NCI-H2171 treated with DMSO at 0.1 percent for 48 hours (cell line): Measurements from ENCODE around the gene SEC16A.
"Not testable (repeated sequence)": the region's sequence is repeated elsewhere in the genome, so short reads cannot be mapped to it uniquely, and the experiment has no call there.

Source experiments
- DNase-seq: peaks from one replicate; lab custom pipeline; 2025; lab: John Stamatoyannopoulos, UW

Gene SEC16A

DNA sequence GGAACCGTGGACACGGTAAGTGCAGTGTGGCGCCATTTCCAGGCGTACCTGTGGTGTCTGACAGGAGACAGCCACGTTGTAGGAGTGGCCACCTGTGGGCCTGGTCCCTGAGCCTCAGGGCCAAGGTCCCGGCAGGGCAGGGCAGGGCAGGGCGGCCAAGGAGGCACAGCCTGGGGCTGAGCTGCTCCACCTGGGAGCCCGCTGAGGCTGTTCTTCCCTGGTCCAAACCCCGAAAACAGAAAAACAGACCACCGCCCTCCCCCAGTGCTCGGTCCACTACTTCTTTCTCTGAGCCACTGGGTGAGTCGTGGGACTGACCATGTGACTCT lies 63.8 kb downstream of the SEC16A start:
- no peak for DNase-seq

DNA sequence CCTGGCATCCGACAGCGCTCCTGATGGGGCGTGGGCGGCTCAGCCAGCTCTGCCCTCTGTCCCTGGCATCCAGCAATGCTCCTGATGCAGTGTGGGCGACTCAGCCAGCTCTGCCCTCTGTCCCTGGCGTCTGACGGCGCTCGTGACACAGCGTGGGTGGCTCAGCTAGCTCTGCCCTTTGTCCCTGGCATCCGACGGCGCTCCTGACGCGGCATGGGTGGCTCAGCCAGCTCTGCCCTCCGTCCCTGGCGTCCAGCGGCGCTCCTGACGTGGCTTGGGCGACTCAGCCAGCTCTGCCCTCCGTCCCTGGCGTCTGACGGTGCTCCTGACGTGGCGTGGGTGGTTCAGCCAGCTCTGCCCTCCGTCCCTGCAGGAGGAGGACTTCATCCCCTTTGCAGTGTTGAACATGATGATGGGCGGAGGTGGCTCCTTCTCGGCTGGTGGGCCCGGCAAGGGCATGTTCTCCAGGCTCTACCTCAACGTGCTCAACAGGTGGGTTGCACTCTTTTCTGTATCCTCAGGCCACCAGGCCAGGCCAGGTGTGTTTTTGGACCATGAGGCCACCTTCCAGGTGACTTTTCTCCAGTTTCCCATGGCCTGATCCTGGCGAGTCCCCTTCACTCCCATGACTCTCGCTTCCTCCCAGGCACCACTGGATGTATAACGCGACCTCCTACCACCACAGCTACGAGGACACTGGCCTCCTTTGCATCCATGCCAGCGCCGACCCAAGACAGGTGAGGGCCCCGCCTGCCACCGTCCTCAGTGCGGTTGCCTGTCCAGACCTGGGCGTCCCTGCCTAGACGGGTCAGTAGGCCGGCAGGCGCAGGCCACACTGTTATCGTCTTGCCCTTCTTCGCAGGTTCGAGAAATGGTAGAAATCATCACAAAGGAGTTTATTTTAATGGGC lies 64.4 kb downstream of the SEC16A start:
- no peak for DNase-seq

DNA sequence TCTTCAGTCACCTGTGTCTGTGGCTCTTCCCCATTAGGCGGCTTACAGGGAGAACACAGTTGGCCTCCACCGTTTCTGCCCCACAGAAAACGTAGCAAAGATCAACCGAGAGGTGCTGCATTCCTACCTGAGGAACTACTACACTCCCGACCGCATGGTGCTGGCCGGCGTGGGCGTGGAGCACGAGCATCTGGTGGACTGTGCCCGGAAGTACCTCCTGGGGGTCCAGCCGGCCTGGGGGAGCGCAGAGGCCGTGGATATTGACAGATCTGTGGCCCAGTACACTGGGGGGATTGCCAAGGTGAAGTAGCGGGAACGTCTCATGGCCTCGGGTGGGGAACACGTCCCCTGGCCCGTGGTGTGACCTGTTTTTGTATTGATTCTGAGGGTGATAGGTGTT lies 65.9 kb downstream of the SEC16A start:
- DNase-seq: no peak

DNA sequence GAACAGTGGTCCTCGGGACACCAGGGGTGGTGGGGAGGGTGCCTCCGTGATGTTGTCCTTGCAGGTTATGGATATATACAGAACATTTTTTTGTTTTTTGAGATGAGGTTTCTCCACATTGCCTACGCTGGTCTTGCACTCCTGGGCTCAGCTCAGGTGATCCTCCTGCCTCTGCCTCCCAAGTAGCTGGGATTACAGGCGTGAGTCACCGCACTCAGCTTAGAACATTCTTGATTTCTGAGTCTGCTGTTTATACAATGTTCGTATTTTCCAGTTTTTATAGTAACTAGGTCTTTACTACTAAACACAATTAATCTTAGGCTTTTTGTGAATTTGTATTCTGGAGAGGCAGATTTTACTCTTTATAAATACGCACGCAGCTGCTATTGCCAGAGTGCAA lies 66.4 kb downstream of the SEC16A start:
- no peak for DNase-seq

DNA sequence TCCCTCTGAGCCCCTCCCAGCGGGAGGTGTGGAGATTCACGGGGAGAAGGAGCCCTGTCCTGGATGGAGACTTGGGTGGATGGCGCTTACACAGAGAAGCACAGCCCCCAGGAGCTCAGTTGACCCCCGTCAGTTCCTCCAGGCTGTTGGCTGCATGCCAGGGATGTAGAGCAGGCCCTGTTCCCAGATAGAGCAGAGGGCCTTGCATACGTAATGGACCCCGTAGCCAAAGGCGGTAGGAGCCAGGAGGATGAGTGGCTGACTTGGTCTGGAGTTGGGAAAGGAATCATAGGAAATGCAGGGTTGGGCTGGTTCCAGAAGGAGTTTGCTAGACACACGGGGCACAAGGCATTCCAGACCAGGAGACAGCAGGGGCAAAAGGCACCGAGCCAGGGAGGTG lies 69.9 kb downstream of the SEC16A start:
- no peak for DNase-seq

DNA sequence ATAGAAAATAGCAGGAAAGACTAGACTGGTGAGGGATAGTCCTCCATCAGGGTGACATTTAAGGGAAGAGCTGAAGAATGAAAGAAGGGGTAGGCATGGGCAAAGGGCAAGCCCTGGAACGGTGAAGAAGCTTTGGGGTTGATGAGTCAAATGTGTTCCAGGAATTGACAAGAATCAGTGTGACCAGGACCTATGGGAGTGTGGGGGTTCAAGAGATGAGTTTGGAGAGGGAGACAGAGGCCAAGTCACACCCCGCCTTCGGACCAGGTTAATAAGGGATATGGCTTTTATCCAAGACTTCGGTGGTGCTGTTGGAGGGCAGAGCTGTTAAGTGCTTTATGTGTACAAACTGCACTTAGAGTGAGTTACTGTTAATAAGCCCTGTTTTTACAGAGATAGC lies 71.5 kb downstream of the SEC16A start:
- no peak for DNase-seq

DNA sequence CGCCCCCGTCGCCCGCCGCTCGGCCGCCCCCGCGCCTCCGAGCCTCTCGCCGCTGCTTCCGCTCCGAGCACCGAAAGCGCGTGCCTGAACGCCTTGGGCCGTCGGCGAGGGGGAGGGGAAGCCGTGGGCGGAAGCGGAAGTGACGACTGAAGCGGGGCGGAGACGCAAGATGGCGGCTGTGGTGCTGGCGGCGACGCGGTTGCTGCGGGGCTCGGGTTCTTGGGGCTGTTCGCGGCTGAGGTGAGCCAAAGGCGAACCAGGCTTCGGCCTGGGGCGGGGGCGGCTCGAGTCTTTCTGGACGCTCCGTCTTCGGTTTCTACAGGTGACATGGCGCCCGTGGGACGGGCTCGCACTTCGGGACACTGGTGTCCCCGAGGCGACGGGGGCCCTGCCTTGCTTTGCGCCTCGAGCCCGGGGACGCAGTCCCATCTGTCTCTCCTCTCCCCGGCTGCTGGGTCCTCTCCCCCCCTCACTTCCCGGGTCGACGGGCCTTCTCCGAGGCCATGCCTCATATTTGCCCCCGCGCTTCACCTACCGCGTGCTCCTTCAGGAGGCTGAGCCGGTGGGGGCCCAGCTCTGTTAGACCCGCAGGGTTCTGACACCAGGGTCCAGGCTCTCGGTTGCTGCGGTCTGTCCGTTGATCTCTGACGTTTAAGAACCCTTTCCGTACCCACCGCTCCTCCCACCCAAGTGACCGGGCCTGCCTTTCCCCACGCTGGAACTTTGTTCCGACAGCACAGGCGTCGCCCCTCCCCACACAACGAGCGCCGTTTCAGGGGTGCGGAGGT lies 72.1 kb downstream of the SEC16A start, which contains the start of the genes ENTR1 and PMPCA:
ENTR1 (minus strand) TSS at position 115 of the 788 bp plus-strand sequence. CDS start 217 bp downstream, outside the sequence.
PMPCA (plus strand) TSS at position 159 of the 788 bp plus-strand sequence; CDS start at position 170, 11 bp downstream.
- DNase-seq: peak; percentile 89

DNA sequence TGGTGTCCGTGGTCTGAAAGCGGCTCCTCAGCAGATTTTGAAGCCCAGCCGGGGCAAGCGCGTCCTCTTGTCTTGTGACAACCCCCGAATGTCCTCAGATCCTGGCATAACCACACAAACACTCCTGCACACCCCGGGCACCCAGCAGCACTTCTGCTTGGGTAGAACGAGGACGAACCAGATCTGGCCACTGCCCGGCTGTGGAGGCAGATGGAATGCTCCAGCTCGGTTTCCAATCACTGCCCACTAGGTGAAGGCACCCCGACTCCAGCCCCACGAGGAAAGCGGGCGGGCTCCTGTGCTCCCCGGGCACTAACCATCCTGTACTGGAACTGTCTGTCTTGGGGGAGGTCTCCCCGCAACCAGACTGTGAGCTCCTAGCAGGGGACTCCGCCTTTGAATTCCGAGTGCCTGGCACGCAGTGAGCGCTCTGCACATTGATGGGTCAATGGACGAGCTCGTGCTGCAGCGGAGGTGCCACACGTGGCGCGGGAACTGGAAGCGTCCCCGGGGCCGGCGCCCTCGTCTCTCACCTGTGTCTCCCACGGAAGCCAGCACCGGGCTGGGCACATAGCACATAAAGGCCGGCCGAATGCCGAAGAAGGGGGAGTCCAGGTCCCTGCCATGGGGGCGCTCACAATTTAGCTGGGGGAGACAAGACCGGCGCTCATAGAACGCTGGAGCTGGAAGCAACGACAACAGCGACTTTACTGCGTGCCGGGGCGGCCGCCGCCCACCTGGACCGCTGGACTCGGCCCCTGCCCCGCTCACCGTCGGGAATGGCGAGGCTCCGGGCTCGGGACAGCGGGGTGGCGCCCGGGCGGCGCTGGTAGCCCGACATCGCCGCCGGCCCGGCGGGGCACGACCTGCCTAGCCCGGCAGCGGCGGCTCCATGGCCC lies 73.0 kb downstream of the SEC16A start:
- peak; percentile 22 for DNase-seq

DNA sequence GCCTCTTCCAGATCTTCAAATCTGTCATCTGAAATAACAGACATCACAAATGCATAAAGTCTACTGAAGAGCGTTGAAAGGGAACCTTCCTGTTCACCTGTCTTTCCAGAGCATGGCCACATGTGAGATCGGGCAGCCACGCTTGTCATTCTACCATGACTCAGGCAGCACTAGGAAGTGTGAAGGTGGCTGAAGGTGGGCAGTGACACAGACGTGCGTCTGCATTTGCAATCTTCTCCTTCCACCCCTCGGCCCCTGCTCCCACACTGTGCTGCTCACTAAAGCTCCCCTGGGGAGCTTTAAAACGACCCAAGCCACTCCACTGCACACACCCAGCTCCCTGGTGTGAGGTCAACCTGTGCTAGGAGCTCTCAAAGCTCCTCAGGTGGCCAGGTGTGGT lies 74.9 kb downstream of the SEC16A start:
- no peak for DNase-seq

DNA sequence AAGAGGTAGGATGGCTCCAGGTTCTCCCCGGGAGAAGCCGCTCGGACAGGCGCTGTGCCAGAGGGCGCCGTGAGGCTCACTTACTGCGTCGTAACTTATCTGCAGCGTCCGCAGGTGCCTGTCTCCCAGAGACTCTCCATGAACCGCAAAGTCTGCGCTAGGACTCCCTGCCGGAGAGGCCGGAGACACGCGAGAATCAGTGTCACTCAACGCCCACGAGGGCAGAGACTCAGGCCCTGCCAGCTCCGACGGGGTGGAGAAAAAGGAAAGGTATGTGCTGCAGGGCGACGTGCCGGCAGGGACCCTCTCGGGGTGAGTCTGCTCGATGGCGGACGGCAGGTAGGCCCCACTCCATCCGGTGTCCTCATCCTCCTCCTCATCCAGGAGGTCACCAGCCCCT lies 75.8 kb downstream of the SEC16A start:
- not testable (repeated sequence) for DNase-seq

DNA sequence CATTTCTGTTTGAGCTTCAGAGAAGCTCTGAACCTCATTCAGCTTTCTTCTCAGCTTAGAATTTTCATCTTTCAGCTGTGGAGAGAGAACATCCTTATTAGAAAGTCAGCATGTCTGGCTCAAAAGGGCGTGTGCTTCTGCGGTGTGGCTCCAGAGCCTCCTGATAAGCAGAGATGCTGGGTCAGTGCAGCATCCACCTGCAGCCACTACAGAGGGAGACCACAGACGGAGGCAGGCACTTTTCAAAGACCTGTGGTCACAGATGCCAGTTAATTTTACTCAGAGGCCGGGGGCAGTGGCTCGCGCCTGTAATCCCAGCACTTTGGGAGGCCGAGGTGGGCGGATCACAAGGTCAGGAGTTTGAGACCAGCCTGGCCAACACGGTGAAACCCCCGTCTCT lies 76.9 kb downstream of the SEC16A start:
- DNase-seq: not testable (repeated sequence)

DNA sequence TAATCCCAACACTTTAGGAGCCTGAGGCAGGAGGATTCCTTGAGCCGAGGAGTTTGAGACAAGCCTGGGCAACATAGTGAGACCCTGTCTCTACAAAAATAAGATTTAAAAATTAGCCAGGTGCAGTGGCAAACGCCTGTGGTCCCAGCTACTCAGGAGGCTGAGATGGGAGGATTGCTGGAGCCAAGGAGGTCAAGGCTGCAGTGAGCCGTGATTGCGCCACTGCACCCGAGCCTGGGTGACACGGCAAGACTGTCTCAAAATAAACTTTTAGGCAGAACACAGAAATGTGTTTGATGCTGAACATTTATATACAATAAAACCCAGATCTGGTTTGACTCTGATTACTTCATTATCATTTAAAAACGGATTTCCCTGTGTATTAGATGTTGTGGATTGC lies 77.4 kb downstream of the SEC16A start:
- DNase-seq: no peak

DNA sequence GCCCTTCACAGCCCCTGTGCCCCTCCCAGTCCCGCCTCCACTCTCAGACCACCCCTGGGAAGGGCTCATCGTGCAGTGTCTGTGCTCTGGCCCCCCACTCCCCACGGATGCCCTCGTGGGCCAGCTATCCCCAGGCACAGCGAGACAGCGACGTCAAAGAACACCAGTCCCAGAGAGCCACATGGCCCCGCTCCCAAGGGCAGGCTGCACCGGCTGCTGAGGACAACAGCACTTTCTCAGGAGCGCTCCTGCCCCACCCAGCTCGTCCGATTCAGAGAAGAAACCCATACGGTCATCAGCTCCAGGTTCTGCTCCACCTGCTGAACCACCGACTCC lies 78.1 kb downstream of the SEC16A start:
- no peak for DNase-seq

DNA sequence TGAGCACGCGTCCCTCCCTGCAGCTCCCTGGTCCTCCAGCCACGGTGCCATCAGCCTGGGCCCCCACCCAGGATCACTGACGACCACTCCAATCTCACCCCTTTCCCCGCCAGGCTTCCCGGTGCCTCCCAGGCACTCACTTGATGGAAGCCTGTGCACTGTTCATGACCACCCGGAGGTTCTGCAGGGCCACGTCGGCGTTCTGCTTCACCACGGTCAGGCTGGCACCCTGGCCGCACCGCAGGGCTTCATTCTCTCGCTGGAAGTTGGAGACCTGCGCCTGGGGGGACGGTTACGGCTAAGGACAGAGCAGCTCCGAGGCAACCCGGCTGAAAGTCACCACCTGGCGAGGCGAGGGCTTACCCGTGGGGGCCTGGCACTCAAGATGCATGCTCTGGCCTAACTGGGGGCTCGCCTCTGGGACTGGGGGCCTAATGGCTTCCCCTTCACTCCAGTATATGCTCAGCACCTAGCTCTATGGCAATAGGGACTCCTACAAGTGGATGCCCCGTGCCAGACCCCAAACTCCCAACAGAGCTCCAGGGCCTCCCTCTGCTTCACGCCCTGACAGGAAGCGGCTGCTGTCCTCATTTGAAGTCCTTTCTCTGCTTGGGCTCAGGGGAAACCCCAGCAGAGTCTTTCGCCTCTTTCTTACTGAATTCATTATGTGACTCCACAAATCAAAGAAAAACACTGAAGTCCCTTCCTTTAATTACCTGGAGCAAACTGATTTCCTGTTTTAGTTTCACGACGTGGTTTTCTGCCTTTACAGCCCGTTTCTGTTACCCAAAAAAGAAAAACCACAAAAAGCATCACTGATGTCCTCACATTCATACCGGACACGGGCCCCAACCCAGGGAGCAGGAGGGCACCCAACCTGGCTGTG lies 78.7 kb downstream of the SEC16A start:
- no peak for DNase-seq

DNA sequence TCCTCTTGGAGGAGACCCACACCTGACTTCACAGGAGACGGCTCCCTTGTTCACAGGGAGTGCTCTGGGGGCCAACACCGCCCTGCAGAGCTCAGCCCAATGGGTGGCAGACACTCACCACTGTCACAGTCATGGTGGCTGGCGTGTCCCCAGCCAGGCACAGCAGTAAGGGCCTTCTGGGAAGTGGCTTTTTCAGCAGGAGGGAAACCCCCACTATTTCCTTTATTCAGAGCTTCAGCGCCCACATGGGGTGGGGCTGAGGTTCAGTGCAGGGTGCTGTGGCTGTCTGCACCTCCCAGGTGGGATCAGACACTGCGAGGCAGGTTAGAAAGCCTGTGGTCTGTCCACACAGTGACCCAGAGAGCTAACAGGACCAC lies 79.3 kb downstream of the SEC16A start:
- no peak for DNase-seq

DNA sequence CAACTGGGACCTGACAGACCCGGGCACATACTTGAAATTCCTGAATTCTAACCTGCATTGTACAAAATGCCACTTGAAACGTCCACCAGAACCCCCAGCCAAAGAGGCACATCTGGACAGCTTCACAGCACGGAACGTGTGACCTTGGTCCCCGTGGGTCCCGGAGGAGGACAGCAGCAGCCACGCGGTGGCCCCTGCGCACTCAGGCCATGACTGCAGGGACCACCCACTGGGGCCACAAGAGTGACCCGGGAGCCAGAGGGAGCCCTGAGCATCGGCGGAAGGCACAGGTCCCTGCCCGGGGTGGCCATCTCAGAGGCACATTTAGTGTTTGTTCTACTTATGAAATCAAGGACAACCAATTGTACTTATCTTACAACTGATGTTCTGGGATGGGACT lies 80.8 kb downstream of the SEC16A start:
- no peak for DNase-seq

DNA sequence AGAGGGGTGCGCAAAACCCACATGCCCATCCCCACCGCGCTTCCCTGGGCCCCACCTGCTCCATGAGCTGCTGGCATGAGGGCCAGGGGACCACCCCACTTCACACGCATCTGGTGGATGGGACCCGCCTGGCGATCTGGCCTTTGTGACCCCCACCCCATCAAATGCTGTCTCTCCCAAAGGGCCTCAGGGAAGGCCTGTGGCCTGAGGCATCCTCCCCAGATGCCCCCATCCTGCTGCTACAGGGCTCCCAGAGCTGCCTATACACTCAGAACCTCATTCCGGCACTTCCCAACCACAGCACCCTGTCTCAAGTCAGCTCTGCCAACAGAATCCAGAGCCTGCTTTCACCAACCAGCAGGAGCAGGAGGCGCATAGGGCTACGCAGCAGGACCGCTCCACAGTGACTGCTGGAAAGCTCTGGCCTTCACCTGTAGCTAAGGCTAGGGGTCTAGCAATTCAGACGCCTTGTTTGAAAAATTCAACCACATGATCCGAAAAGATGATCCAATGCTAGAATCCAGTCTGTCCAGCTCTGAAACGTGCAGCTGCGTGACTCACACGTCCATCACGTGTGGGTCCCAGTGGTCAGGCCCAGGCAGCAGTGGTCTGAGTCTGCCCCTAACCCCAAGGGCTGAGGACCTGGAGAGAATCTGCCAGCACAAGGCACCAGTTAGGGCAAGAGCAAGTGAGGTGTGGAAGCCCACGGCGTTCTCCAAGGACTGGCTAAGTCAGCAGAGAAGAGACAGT lies 81.5 kb downstream of the SEC16A start:
- DNase-seq: no peak

DNA sequence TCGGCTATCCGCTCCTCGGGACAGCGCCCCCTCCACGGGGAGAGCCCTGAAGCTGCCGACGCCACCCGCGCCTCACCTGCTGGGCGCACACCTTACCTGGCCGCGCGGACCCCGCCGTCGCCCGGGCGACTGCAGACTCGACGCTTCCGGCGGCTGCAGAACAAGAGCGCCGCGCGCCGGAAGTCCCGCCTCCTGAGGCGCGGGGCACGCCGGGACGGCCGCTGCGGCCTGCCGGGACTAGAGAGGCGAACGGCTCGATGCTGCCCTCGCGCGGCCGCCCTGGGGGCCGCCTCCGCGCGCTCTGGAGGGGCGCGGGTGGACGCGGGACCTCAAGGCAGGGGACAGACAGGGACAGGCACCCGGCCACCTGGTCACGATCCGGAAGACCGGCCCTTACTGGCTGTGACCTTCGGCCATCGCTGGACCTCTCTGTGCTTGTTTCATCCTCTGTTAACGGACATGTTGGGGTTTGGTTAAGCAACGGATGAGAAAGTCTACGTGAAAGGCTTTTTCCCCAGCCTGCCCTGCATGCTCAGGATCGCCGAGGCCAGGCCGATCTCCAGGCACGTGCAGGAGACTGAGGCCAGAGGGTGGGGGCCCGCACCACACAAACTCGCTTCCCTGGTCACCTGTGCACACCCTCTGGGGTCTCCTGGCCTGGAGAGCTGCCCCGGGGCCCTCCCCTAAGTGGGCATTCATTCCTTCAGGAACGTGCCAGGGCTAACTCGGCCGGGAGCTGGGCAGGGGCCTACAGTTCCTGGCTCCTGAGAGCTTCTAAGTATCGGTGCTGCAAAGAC lies 82.6 kb downstream of the SEC16A start, which contains the start of gene SNAPC4:
SNAPC4 (minus strand) TSS at position 133 of the 797 bp plus-strand sequence. CDS start 1,742 bp downstream, outside the sequence.
- DNase-seq: peak; percentile 92
